Nephron progenitor cell (in vitro differentiated cells): ENCODE results near the gene KLRF1.

ENCODE experiments used
- DNase-seq: peaks from one replicate; pipeline ENCODE4 v3.0.0; 2021
- H3K27ac Mint-ChIP-seq: 2 replicates; pipeline ENCODE4 v1.8.0; 2021; ENCODE audit warnings: mild to moderate bottlenecking, moderate library complexity, mixed read lengths
- H3K27me3 Mint-ChIP-seq: 2 replicates; pipeline ENCODE4 v1.8.0; 2021; ENCODE audit warnings: mild to moderate bottlenecking, low read depth, mixed read lengths; ENCODE audit not compliant: poor library complexity
- H3K36me3 Mint-ChIP-seq: 2 replicates; pipeline ENCODE4 v1.8.0; 2021; ENCODE audit warnings: low read depth, mixed read lengths
- H3K4me1 Mint-ChIP-seq: 2 replicates; pipeline ENCODE4 v1.8.0; 2021; ENCODE audit warnings: mixed read lengths
- H3K4me3 Mint-ChIP-seq: 2 replicates; pipeline ENCODE4 v1.8.0; 2021; ENCODE audit warnings: mild to moderate bottlenecking, moderate library complexity, mixed read lengths
- H3K9me3 Mint-ChIP-seq: 2 replicates; pipeline ENCODE4 v1.8.0; 2021; ENCODE audit warnings: mild to moderate bottlenecking, moderate library complexity, mixed read lengths
- CTCF ChIP-seq: fragments of 200-600 bp; sonication (generic); IDR thresholded peaks from 2 replicates; pipeline ENCODE4 v1.5.0; 2021; ENCODE audit warnings: antibody characterized with exemption

Gene KLRF1

DNA sequence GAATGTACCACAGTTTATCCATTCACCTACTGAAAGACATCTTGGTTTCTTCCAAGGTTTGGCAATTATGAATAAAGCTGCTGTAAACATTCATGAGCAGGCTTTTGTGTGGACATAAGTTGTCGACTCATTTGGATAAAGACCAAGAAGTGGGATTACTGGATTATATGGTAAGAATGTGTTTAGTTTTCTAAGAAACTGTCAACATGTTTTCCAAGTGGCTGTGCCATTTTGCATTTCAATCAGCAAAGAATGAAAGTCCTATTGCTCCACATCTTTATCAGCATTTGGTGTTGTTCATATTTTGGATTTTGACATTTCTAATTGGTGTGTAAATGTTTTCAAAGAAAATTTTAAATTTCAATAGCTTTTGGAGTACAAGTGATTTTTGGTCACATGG is 27.3 kb upstream of the KLRF1 start:
- DNase-seq = no peak
- Mint-ChIP-seq H3K4me1 (peaks cover 24% of the 10 kb centered on the region), H3K27ac (no peak overlapping the region), H3K4me3 (no peak overlapping the region), H3K9me3 (peaks cover 8% of the 10 kb centered on the region), H3K27me3 (peaks cover 5% of the 10 kb centered on the region), H3K36me3 (no peaks in the 10 kb centered on the region)
- no peak for TF ChIP-seq CTCF

DNA sequence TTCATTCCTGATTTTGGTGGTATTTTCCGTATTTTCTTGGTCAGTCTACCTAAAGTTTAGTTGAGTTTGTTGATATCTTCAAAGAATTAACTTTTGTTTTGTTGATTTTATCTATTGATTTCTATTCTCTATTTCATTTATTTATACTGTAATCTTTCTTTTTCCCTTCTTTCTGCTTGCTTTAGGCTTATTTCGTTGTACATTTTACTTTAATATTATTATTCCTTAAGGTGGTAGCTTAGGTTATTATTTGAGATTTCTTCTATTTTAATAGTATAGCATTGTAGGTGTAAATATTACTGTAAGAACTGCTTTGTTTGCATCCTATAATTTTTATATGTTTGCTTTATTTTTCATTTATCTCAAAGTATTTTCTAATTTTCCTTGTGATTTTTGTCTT is 21.4 kb upstream of the KLRF1 start:
- Mint-ChIP-seq H3K27ac (no peak overlapping the region), H3K4me1 (peaks cover 65% of the 10 kb centered on the region), H3K4me3 (no peak overlapping the region), H3K36me3 (no peaks in the 10 kb centered on the region), H3K27me3 (peaks cover 5% of the 10 kb centered on the region), H3K9me3 (peaks cover 8% of the 10 kb centered on the region)
- TF ChIP-seq CTCF = no peak
- no peak for DNase-seq

GRCh38 chr12:9806714-9807113 is 20.6 kb upstream of the KLRF1 start:
- Mint-ChIP-seq H3K4me3 (no peak overlapping the region), H3K36me3 (no peaks in the 10 kb centered on the region), H3K9me3 (peaks cover 12% of the 10 kb centered on the region), H3K27me3 (peaks cover 4% of the 10 kb centered on the region), H3K27ac (peak overlapping the region; percentile 90), H3K4me1 (peaks cover 72% of the 10 kb centered on the region)
- TF ChIP-seq CTCF = no peak
- peak; percentile 30 for DNase-seq

DNA sequence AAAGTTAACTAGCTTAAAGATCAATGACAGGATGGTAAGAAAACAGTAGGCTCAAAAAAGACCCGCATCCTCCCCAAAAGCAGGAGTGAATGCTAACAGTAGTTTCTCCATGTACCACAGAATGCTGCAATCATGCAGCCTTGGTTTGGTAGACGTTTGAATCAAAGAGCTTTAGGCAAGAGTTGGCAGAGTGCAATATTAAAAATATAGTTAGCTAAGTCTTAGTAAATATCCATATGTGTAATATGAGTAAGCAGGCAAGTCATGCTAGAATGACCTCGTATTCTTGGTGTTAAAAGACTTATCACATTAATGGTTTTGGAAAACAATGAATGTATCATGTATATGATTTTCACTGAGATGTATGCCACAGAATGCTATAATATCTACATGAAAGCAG is 18.8 kb upstream of the KLRF1 start:
- no peaks in the 10 kb centered on the region for H3K36me3 Mint-ChIP-seq
- H3K27ac Mint-ChIP-seq = no peak overlapping the region
- H3K9me3 Mint-ChIP-seq = peaks cover 4% of the 10 kb centered on the region
- H3K4me3 Mint-ChIP-seq = no peak overlapping the region
- H3K4me1 Mint-ChIP-seq = peaks cover 79% of the 10 kb centered on the region
- DNase-seq = no peak
- no peak for TF ChIP-seq CTCF
- no peaks in the 10 kb centered on the region for H3K27me3 Mint-ChIP-seq

GRCh38 chr12:9809338-9809737 is 17.9 kb upstream of the KLRF1 start:
- no peak overlapping the region for H3K27ac Mint-ChIP-seq
- peaks cover 4% of the 10 kb centered on the region for H3K27me3 Mint-ChIP-seq
- no peak for TF ChIP-seq CTCF
- no peak for DNase-seq
- H3K9me3 Mint-ChIP-seq = peaks cover 4% of the 10 kb centered on the region
- H3K4me1 Mint-ChIP-seq = peaks cover 77% of the 10 kb centered on the region
- H3K4me3 Mint-ChIP-seq = no peak overlapping the region
- H3K36me3 Mint-ChIP-seq = no peaks in the 10 kb centered on the region

DNA sequence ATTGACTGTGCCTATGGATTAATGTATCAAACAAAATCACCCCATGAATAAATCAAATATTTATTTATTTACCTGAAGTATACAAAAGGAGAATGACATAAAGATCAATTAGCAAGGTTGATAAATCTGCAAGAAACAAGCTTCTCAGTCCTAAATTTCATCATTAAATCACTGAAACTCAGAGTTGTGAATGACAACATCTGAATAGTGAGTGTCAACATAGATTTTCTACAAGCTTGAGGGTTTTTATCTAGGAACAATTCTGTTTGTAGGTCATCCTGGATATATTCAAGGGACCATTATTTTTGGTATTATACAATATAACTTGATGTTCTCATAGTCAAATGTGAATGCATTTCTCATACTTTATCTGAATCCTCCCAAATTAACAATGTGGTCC is 17.4 kb upstream of the KLRF1 start:
- H3K27me3 Mint-ChIP-seq = peaks cover 4% of the 10 kb centered on the region
- H3K4me1 Mint-ChIP-seq = peaks cover 72% of the 10 kb centered on the region
- TF ChIP-seq CTCF = no peak
- no peak overlapping the region for H3K4me3 Mint-ChIP-seq
- H3K36me3 Mint-ChIP-seq = no peaks in the 10 kb centered on the region
- DNase-seq = no peak
- peaks cover 4% of the 10 kb centered on the region for H3K9me3 Mint-ChIP-seq
- H3K27ac Mint-ChIP-seq = no peak overlapping the region
